Stomach (tissue), 9 donors: ENCODE data around the gene PAQR5. TPM values are rescaled to one million over a fixed set of nuclear protein-coding genes. Genes with fewer than 3 reads are reported as not detected.

Experiments used
- DNase-seq, 2 donors: peaks; one replicate each; pipeline versions ENCODE4 v3.0.0 to v3.0.0-alpha.2; 2013 to 2019
- H3K27ac ChIP-seq, 5 donors: fragments of 200-600 bp in 4 of 5; sonication (generic) in 4 of 5; one replicate each; pipeline ENCODE4 v1.5.1; 2013 to 2019; ENCODE audit warnings: mild to moderate bottlenecking in 1 of 5, moderate library complexity in 1 of 5
- H3K27me3 ChIP-seq, 3 donors: fragments of 200-600 bp; sonication (generic); one replicate each; pipeline ENCODE4 v1.5.1; 2017 to 2019; ENCODE audit warnings: mixed run types in 1 of 3
- H3K36me3 ChIP-seq, 4 donors: fragments of 200-600 bp; sonication (generic); 1 replicate in 3 of 4; 2 replicates in 1 of 4; pipeline ENCODE4 v1.5.1; 2016 to 2019
- H3K4me1 ChIP-seq, 4 donors: fragments of 200-600 bp; sonication (generic); one replicate each; pipeline ENCODE4 v1.5.1; 2016 to 2019
- H3K4me3 ChIP-seq, 4 donors: fragments of 200-600 bp; sonication (generic) in 3 of 4; one replicate each; pipeline ENCODE4 v1.5.1; 2016 to 2019; ENCODE audit warnings: mild to moderate bottlenecking in 1 of 4
- H3K9me3 ChIP-seq, 4 donors: fragments of 200-600 bp; sonication (generic); one replicate each; pipeline ENCODE4 v1.5.1; 2016 to 2019
- CTCF ChIP-seq, 7 experiments: fragments of 450-650 bp in 4 of 7; fragments of 200-600 bp in 3 of 7; sonication (generic) in 3 of 7; IDR thresholded peaks; one replicate each; pipeline ENCODE4 v1.5.1; 2016 to 2019; ENCODE audit warnings: antibody characterized with exemption in 7 of 7, control low read depth in 2 of 7, mild to moderate bottlenecking in 1 of 7
- EP300 ChIP-seq: sonication (generic); formaldehyde crosslinking; IDR thresholded peaks from one replicate; pipeline ENCODE4 v1.6.1; 2017; ENCODE audit warnings: antibody characterized with exemption
- POLR2A ChIP-seq, 4 donors: fragments of 450-650 bp; IDR thresholded peaks; one replicate each; pipeline ENCODE4 v1.6.1; 2016; ENCODE audit warnings: antibody characterized with exemption in 4 of 4, control low read depth in 2 of 4, mild to moderate bottlenecking in 1 of 4, moderate library complexity in 1 of 4
- POLR2AphosphoS5 ChIP-seq, 3 donors: sonication (generic); formaldehyde crosslinking; IDR thresholded peaks; one replicate each; pipeline ENCODE4 v1.6.1; 2016; ENCODE audit warnings: antibody characterized with exemption in 3 of 3
- WGBS, 5 donors: extraction: QIAGEN DNeasy Blood & Tissue Kit in 3 of 5; methylation state at CpG; one replicate each; pipeline versions ENCODE4 v1.1.5 to v1.1.7; 2013 to 2018; 5-methylcytosine and 5-hydroxymethylcytosine counted together
- intact Hi-C: fragments of 100-400 bp; cut with DNase I; formaldehyde crosslinking; loops from one replicate; pipeline ENCODE4 v1.15.1; 2023; ENCODE audit warnings: low total_unique reads
- polyA plus RNA-seq, 3 donors: library from polyadenylated mRNA; stranded (reverse); fragments of 200-250 nt; gene quantifications; one replicate each; pipeline ENCODE4 v1.2.3, GENCODE V29; 2013
- total RNA-seq, 5 donors: library from RNA; depleted of rRNA; stranded (reverse); fragments of >200 nt; gene quantifications; one replicate each; pipeline versions ENCODE4 v1.1.0 to v1.2.3, GENCODE V29; 2014 to 2016
- donor health status: healthy with polysubstance abuse.
- donor health status: Bipolar disorder and iron deficiency.
- donor health status: healthy.

PAQR5 gene
- total and polyA plus RNA-seq, 8 donors, result 3.6 to 37.9 (median 7.5) TPM; not detected in 1

- intact Hi-C loops, result loop anchor here (10.0 kb wide), 1 partner anchor 124 kb away; no protein-coding TSS in a partner anchor
- no peak for TF ChIP-seq CTCF (IDR thresholded peaks at IDR 0.05)
- no peak for TF ChIP-seq POLR2AphosphoS5 (IDR thresholded peaks at IDR 0.05)
- no peak for TF ChIP-seq EP300
- no peak for TF ChIP-seq POLR2A (IDR thresholded peaks at IDR 0.05)
- peaks cover 0 to 11% (median 11%) of the 10 kb centered on the region in 4 donors for H3K36me3 ChIP-seq
- no peak overlapping the region for H3K27ac ChIP-seq
- no peak for DNase-seq
- H3K27me3 ChIP-seq, result no peaks in the 10 kb centered on the region
- no peaks in the 10 kb centered on the region for H3K9me3 ChIP-seq
- H3K4me3 ChIP-seq, result no peak overlapping the region
- no peaks in the 10 kb centered on the region for H3K4me1 ChIP-seq
Observed at GRCh38 chr15:69271217-69271616, 27.5 kb upstream of the PAQR5 start.

DNA sequence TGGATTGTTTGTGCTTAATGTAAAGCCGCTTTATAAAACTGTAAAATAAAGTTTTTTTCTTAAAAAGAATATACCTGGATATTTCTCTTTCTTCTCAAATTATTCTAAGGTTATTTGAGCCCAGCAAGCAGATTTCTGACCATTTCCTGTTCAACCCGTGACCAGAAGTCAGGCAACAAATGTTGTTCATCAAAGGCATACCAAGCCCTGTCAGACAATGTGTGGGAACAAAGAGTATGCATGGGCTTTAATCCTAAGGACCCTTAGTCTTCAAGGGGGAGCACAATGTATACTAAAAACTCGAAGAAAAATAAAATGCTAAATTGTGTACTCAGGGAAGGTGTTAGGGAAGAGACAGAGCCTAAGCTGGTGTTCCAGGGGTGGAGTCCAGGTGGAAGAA, 26.6 kb upstream of the PAQR5 start:
- WGBS, 5 donors, result 60 to 74% (median 67%) methylated on average over 3 of the region's 3 CpGs
- intact Hi-C loops, result loop anchor here (10.0 kb wide), 1 partner anchor 123 kb away; no protein-coding TSS in a partner anchor
- no peak overlapping the region for H3K27ac ChIP-seq
- H3K4me1 ChIP-seq, result no peaks in the 10 kb centered on the region
- no peak for TF ChIP-seq POLR2A (IDR thresholded peaks at IDR 0.05)
- TF ChIP-seq POLR2AphosphoS5 (IDR thresholded peaks at IDR 0.05), result no peak
- no peak for TF ChIP-seq EP300
- no peak for TF ChIP-seq CTCF (IDR thresholded peaks at IDR 0.05)
- H3K9me3 ChIP-seq, result no peaks in the 10 kb centered on the region
- DNase-seq, result no peak
- no peak overlapping the region for H3K4me3 ChIP-seq
- H3K27me3 ChIP-seq, result peaks cover 0 to under 1% (median 0%) of the 10 kb centered on the region in 3 donors
- H3K36me3 ChIP-seq, result peaks cover 0 to 11% (median 11%) of the 10 kb centered on the region in 4 donors

GRCh38 chr15:69272891-69273290, 25.8 kb upstream of the PAQR5 start:
- Histone ChIP-seq H3K27me3 (peaks cover 0 to 7% (median 0%) of the 10 kb centered on the region in 3 donors), H3K36me3 (peaks cover 0 to 11% (median 11%) of the 10 kb centered on the region in 4 donors), H3K27ac (no peak overlapping the region), H3K9me3 (no peaks in the 10 kb centered on the region), H3K4me1 (no peaks in the 10 kb centered on the region), H3K4me3 (no peak overlapping the region)
- DNase-seq, result no peak
- intact Hi-C loops, result loop anchor here (10.0 kb wide), 1 partner anchor 122 kb away; no protein-coding TSS in a partner anchor
- TF ChIP-seq POLR2AphosphoS5 (IDR thresholded peaks at IDR 0.05) (no peak), POLR2A (IDR thresholded peaks at IDR 0.05) (no peak), CTCF (IDR thresholded peaks at IDR 0.05) (no peak), EP300 (no peak)
- WGBS, 5 donors, result 83 to 90% (median 88%) methylated on average over 6 of the region's 6 CpGs

DNA sequence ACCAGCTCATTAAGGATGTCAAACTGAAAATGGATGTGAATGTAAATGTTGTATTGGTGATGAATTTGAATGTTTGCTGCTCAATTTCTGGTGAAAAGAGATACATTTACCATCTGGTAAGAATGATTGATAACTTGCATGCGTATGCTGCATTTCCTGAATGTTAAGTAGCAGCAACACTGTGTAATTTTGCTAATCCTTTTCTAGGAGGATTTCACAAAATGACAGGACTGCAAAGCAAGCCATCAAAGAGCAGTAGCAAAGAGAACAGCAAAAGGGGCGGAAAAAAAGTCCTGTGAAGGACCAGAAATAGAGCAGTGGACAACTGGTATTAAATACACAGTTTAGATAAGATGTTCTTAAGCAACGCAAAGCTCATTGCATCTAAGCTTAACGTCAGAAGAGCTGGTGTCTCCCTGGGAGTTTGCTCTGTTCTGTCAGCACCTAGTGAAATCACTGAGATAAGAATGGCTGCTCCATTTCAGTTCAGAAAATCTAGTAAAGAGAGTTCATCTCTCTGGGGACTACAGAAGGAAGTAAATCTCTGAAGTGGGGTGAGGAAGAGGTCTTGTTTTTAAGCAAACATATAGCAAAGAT, 23.5 kb upstream of the PAQR5 start:
- TF ChIP-seq EP300 (no peak), POLR2A (IDR thresholded peaks at IDR 0.05) (no peak), POLR2AphosphoS5 (IDR thresholded peaks at IDR 0.05) (no peak), CTCF (IDR thresholded peaks at IDR 0.05) (no peak)
- Histone ChIP-seq H3K4me3 (no peak overlapping the region), H3K27ac (no peak overlapping the region), H3K27me3 (peaks cover 0 to 7% (median 0%) of the 10 kb centered on the region in 3 donors), H3K9me3 (no peaks in the 10 kb centered on the region), H3K36me3 (no peaks in the 10 kb centered on the region), H3K4me1 (no peaks in the 10 kb centered on the region)
- no peak for DNase-seq
- intact Hi-C loops, result loop anchor here (10.0 kb wide), 1 partner anchor 120 kb away; no protein-coding TSS in a partner anchor
- 52 to 64% (median 61%) methylated on average over 4 of the region's 4 CpGs for WGBS, 5 donors
